Activated CD4-positive, alpha-beta memory T cell treated with anti-CD3 and anti-CD28 coated beads for 36 hours (primary cell): ENCODE measurements around the gene P2RX4. TPM values are rescaled to one million over a fixed set of nuclear protein-coding genes. Genes with fewer than 3 reads are reported as not detected.
"Not testable (repeated sequence)": the region's sequence is repeated elsewhere in the genome, so short reads cannot be mapped to it uniquely, and the experiment has no call there.

Experiments
- CTCF ChIA-PET: fragments of 350-600 bp; sonication (Branson Sonifier 250); formaldehyde crosslinking; loops from one replicate; lab custom pipeline; 2021; ENCODE audit warnings: antibody characterized with exemption, inconsistent platforms; lab: Charles Lee
- POLR2A ChIA-PET: fragments of 350-600 bp; sonication (Branson Sonifier 250); formaldehyde crosslinking; loops from one replicate; lab custom pipeline; 2021; ENCODE audit warnings: antibody characterized with exemption; lab: Charles Lee
- DNase-seq: peaks from one replicate; pipeline ENCODE4 v3.0.0-alpha.2; 2020
- H3K27ac Mint-ChIP-seq: one replicate; pipeline ENCODE4 v1.8.0; 2021; ENCODE audit warnings: mixed read lengths
- H3K27me3 Mint-ChIP-seq: one replicate; pipeline ENCODE4 v1.8.0; 2021; ENCODE audit warnings: mixed read lengths
- H3K36me3 Mint-ChIP-seq: one replicate; pipeline ENCODE4 v1.8.0; 2021; ENCODE audit warnings: mixed read lengths
- H3K4me1 Mint-ChIP-seq: one replicate; pipeline ENCODE4 v1.8.0; 2021; ENCODE audit warnings: low read depth, mixed read lengths
- H3K4me3 Mint-ChIP-seq: one replicate; pipeline ENCODE4 v1.8.0; 2021; ENCODE audit warnings: mild to moderate bottlenecking, mixed read lengths
- H3K9me3 Mint-ChIP-seq: one replicate; pipeline ENCODE4 v1.8.0; 2021; ENCODE audit warnings: mixed read lengths
- intact Hi-C: fragments of 100-400 bp; cut with micrococcal nuclease; formaldehyde crosslinking; loops from one replicate; pipeline ENCODE4 v1.15.1; 2023
- total RNA-seq, 2 experiments: library from RNA; stranded (reverse); gene quantifications; one replicate each; pipeline ENCODE4 v1.2.3, GENCODE V29; 2021

P2RX4 gene, protein sequence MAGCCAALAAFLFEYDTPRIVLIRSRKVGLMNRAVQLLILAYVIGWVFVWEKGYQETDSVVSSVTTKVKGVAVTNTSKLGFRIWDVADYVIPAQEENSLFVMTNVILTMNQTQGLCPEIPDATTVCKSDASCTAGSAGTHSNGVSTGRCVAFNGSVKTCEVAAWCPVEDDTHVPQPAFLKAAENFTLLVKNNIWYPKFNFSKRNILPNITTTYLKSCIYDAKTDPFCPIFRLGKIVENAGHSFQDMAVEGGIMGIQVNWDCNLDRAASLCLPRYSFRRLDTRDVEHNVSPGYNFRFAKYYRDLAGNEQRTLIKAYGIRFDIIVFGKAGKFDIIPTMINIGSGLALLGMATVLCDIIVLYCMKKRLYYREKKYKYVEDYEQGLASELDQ
- 10 to 100 TPM; 53.4 to 57.5 TPM for total RNA-seq

DNA sequence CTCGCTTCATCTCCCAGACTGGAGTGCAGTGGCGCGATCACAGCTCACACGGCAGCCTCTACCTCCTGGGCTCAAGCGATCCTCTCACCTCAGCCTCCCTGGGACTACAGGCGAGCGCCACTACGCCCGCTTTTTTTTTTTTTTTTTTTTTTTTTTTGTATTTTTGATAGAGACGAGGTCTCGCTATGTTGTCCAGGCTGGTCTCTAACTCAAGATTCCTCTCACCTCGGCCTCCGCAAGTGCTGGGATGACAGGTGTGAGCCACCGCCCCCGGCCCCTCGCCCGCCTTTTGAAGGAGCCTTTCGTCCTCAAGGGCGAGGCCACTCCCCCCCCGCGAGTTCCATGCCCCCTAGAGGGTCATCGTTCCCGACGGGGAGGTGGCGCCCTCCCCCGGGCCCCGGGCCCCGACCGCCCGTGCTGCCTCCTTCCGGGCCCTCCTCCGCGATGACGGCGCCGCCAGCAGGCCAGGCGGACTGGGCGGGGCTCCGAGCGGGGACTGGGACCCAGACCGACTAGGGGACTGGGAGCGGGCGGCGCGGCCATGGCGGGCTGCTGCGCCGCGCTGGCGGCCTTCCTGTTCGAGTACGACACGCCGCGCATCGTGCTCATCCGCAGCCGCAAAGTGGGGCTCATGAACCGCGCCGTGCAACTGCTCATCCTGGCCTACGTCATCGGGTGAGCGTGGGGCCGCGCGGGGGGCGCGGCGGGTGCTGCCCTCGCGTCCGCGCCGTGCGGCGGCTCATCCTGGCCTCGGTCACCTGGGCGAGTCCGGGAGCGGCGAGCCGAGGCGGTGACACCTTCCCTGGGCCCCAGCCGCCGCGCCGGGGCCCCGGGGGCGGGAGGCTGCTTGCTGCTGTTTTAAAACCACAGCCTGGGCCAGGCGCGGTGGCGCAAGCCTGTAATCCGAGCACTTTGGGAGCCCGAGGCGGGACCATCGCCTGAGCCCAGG is at the start of gene P2RX4:
Gene P2RX4 (plus strand): TSS at position 506 of the 949 bp plus-strand sequence. CDS start 36 bp downstream, at position 542.
- Mint-ChIP-seq H3K4me1 (peaks cover 35% of the 10 kb centered on the region), H3K9me3 (no peaks in the 10 kb centered on the region), H3K27me3 (no peaks in the 10 kb centered on the region), H3K36me3 (peaks cover 10% of the 10 kb centered on the region), H3K4me3 (peak within 1 kb of the TSS; percentile 82), H3K27ac (peak within 1 kb of the TSS; percentile 87)
- ChIA-PET POLR2A (interaction anchor here (0.6 to 1.7 kb wide), 3 partner anchors 15 to 194 kb away, joined by 3 to 6 read pairs (median 4); partner anchors contain the start of gene P2RX7), CTCF (no interaction called here)
- intact Hi-C loops = loop anchor here (1.0 to 10.0 kb wide), 4 partner anchors 15 to 525 kb away; partner anchors contain the start of genes MLEC and RNF34
- DNase-seq = peak; percentile 93

- CTCF ChIA-PET = no interaction called here
- DNase-seq = no peak
- POLR2A ChIA-PET = no interaction called here
- Mint-ChIP-seq H3K4me1 (no peaks in the 10 kb centered on the region), H3K4me3 (no peak overlapping the region), H3K36me3 (peaks cover 36% of the 10 kb centered on the region), H3K9me3 (peaks cover 14% of the 10 kb centered on the region), H3K27ac (no peak overlapping the region), H3K27me3 (no peaks in the 10 kb centered on the region)
- intact Hi-C loops = no loop called here
Measured at GRCh38 chr12:121162384-121162783, 47.5 kb upstream of the P2RX4 start.

- CTCF ChIA-PET = interaction anchor here (0.6 kb wide), 1 partner anchor 13 kb away, joined by 5 read pairs; no protein-coding TSS in a partner anchor
- Mint-ChIP-seq H3K9me3 (peaks cover 8% of the 10 kb centered on the region), H3K27ac (no peak overlapping the region), H3K4me3 (no peak overlapping the region), H3K36me3 (peaks cover 31% of the 10 kb centered on the region), H3K27me3 (no peaks in the 10 kb centered on the region), H3K4me1 (no peaks in the 10 kb centered on the region)
- no peak for DNase-seq
- POLR2A ChIA-PET = no interaction called here
- intact Hi-C loops = no loop called here
Measured at GRCh38 chr12:121162985-121163384, 46.9 kb upstream of the P2RX4 start.

GRCh38 chr12:121164839-121165238 is 45.1 kb upstream of the P2RX4 start:
- H3K4me1 Mint-ChIP-seq, H3K27me3 Mint-ChIP-seq, H3K9me3 Mint-ChIP-seq, POLR2A ChIA-PET, DNase-seq, H3K27ac Mint-ChIP-seq, intact Hi-C loops, H3K4me3 Mint-ChIP-seq: not testable (repeated sequence)
- CTCF ChIA-PET = interaction anchor here (0.7 kb wide), 1 partner anchor 21 kb away, joined by 3 read pairs; no protein-coding TSS in a partner anchor
- peaks cover 27% of the 10 kb centered on the region for H3K36me3 Mint-ChIP-seq

DNA sequence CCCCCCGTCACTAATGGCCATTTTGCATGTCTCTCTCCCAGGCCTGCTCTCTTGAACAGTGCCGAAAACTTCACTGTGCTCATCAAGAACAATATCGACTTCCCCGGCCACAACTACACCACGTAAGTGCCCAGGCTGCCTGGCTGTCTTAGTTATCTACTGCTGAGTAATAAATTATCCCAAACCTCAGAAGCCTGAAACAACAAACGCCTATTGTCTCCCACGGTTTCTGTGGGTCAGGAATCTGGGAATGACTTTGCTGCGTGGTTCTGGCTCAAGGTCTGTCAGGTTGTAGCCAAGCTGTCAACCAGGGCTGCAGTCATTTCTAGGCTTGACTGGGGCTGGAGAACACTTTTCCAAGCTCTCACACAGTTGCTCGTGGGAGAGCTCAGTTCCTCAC is 44.6 kb upstream of the P2RX4 start:
- intact Hi-C loops = no loop called here
- Mint-ChIP-seq H3K36me3 (peaks cover 27% of the 10 kb centered on the region), H3K27me3 (no peaks in the 10 kb centered on the region), H3K9me3 (no peaks in the 10 kb centered on the region), H3K4me1 (no peaks in the 10 kb centered on the region), H3K27ac (no peak overlapping the region), H3K4me3 (no peak overlapping the region)
- DNase-seq = no peak
- POLR2A ChIA-PET = no interaction called here
- CTCF ChIA-PET = interaction anchor here (0.7 kb wide), 1 partner anchor 21 kb away, joined by 3 read pairs; no protein-coding TSS in a partner anchor

DNA sequence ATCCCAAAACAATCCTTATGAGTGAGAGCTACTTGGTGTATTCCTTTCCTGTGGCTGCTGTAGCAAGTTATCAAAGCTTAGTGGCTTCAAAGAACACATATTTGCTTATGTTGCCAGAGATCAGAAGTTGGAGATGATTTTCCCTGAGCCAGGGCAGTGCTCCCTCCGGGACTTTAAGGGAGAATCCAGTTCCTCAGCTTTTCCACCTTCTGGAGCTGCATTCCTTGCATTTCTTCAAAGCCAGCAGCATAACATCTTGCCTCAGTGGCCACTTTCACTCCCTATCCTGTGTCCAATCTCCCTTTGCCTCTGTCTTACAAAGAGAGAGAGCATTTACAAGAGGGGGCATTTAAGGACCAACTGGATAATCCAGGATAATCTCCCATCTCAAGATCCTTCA is 43.6 kb upstream of the P2RX4 start:
- Mint-ChIP-seq H3K27ac (no peak overlapping the region), H3K4me3 (no peak overlapping the region), H3K36me3 (peaks cover 26% of the 10 kb centered on the region), H3K4me1 (no peaks in the 10 kb centered on the region), H3K9me3 (no peaks in the 10 kb centered on the region), H3K27me3 (no peaks in the 10 kb centered on the region)
- ChIA-PET POLR2A (no interaction called here), CTCF (no interaction called here)
- intact Hi-C loops = no loop called here
- DNase-seq = no peak

DNA sequence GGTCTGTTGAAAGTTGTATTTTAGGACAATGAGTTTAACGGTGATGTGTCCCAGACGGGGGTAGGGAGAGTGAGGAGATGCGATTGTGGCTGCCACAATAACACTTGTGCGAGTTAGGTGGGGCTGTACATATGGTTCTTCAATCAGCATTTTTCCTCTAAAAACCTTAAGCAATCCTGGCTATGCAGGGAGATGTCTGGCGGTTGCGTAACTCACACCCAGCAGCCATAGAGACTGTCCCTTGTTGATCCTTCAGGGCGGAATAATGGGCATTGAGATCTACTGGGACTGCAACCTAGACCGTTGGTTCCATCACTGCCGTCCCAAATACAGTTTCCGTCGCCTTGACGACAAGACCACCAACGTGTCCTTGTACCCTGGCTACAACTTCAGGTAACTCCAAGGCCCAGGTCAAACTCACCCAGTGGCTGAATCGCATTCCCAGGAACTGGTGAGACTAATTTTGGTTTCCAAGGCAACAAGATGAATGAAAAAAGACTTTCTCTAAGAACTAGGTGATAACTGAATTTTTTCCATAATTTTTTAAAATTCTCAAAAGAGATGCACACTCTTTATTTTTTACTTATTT is 42.6 kb upstream of the P2RX4 start:
- Mint-ChIP-seq H3K27me3 (no peaks in the 10 kb centered on the region), H3K27ac (no peak overlapping the region), H3K4me1 (no peaks in the 10 kb centered on the region), H3K9me3 (no peaks in the 10 kb centered on the region), H3K4me3 (no peak overlapping the region), H3K36me3 (peaks cover 26% of the 10 kb centered on the region)
- DNase-seq = no peak
- ChIA-PET POLR2A (no interaction called here), CTCF (no interaction called here)
- intact Hi-C loops = no loop called here

GRCh38 chr12:121167951-121168350 is 42.0 kb upstream of the P2RX4 start:
- Mint-ChIP-seq H3K4me3 (no peak overlapping the region), H3K9me3 (no peaks in the 10 kb centered on the region)
- CTCF ChIA-PET = no interaction called here

DNA sequence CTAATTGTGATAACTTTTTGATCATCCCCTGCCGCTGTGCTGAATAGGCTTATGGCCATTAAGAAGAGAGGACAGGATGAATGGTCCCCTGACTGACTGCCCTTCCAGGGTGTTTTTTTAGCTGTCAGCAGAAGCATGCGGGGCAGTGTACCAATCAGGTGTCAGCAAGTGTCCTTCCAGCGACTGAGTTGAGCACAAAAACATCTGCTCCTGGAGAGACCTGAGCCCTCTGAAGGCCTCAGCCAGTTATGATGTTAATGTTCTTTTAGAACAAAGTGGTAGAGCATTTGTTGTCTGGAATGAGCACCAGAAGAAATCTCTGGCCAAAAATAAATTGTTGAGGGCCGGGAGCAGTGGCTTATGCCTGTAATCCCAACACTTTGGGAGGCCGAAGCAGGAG is 39.8 kb upstream of the P2RX4 start:
- peaks cover 24% of the 10 kb centered on the region for H3K36me3 Mint-ChIP-seq
- intact Hi-C loops = no loop called here
- H3K27me3 Mint-ChIP-seq = no peaks in the 10 kb centered on the region
- CTCF ChIA-PET = no interaction called here
- no peaks in the 10 kb centered on the region for H3K9me3 Mint-ChIP-seq
- no peak overlapping the region for H3K27ac Mint-ChIP-seq
- H3K4me1 Mint-ChIP-seq = no peaks in the 10 kb centered on the region
- DNase-seq = no peak
- POLR2A ChIA-PET = no interaction called here
- no peak overlapping the region for H3K4me3 Mint-ChIP-seq

More at GRCh38 chr12:121167951-121168350, 42.0 kb upstream of the P2RX4 start:
- H3K27ac Mint-ChIP-seq = no peak overlapping the region
- H3K4me1 Mint-ChIP-seq = no peaks in the 10 kb centered on the region
- intact Hi-C loops = no loop called here
- POLR2A ChIA-PET = no interaction called here
- H3K27me3 Mint-ChIP-seq = no peaks in the 10 kb centered on the region
- no peak for DNase-seq
- H3K36me3 Mint-ChIP-seq = peaks cover 24% of the 10 kb centered on the region

DNA sequence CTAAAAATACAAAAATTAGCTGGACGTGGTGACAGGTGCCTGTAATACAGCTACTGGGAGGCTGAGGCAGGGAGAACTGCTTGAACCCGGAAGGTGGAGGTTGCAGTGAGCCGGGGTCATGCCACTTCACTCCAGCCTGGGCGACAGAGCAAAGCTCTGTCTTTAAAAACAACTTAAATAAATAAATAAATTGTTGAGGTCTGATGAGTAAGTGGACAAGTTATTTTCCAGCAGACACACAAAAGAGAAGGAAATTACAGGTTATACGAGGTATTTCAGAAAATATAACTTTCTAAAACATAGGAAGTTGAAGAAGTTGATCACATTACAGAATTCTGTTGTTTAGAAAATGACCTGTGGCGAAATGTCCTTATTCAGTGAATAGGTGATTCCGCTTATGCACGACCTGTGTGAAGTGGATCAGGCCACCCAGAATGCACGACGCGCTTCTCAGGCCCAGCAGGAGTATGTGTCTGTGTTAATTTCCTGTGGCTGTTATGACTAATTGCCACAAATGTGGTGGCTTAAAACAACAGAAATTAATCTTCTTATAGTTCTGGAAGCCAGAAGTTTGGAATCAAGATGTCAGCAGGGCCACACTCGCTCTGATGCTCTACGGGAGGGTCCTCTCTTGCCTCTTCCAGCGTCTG is 39.2 kb upstream of the P2RX4 start:
- ChIA-PET POLR2A (no interaction called here), CTCF (no interaction called here)
- no peak overlapping the region for H3K27ac Mint-ChIP-seq
- no peaks in the 10 kb centered on the region for H3K4me1 Mint-ChIP-seq
- no peak for DNase-seq
- intact Hi-C loops = no loop called here
- H3K4me3 Mint-ChIP-seq = no peak overlapping the region
- no peaks in the 10 kb centered on the region for H3K27me3 Mint-ChIP-seq
- peaks cover 18% of the 10 kb centered on the region for H3K36me3 Mint-ChIP-seq
- no peaks in the 10 kb centered on the region for H3K9me3 Mint-ChIP-seq

DNA sequence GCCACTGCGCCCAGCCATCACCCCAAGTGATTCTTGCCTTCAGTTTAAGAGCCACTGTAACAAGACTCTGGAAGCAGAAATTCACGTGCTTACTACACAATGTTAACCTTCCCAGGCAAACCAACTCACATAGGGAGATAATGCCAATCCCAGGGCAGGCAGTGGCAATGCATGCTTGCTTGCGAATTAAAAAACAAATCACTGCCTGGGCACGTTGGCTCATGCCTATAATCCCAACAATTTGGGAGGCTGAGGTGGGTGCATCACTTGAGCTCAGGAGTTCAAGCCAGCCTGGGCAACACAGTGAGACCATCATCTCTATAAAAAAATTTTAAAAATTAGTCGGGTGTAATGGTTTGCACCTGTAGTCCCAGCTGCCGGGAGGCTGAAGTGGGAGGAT is 37.8 kb upstream of the P2RX4 start:
- Mint-ChIP-seq H3K36me3 (peaks cover 14% of the 10 kb centered on the region), H3K4me1 (no peaks in the 10 kb centered on the region), H3K27ac (no peak overlapping the region), H3K4me3 (no peak overlapping the region), H3K27me3 (no peaks in the 10 kb centered on the region), H3K9me3 (no peaks in the 10 kb centered on the region)
- DNase-seq = no peak
- ChIA-PET CTCF (no interaction called here), POLR2A (no interaction called here)
- intact Hi-C loops = no loop called here
